ENCODE data around the gene CANT1. TPM values are rescaled to one million over a fixed set of nuclear protein-coding genes. Genes with fewer than 3 reads are reported as not detected.

The CANT1 gene
- total RNA-seq, 1 experiment from 2014 or later: 33.0 TPM

- Histone ChIP-seq H3K23me2 (ENCODE audit: insufficient read length, low read depth, low read length, poor library complexity, severe bottlenecking) (no peaks in the 10 kb centered on the region), H3K9me3 (ENCODE audit: control insufficient read depth, low read depth, low read length) (no peaks in the 10 kb centered on the region), H2AFZ (ENCODE audit: low read length) (no peak overlapping the region), H3K79me2 (ENCODE audit: insufficient read depth, low read length) (0 out of 2 replicates have a peak, but pooled peaks cover 2% of the 10 kb centered on the region), H3K18ac (ENCODE audit: insufficient read length, low read depth, low read length) (no peak overlapping the region), H2BK15ac (ENCODE audit: low read depth, low read length) (no peak overlapping the region), H3K27me3 (ENCODE audit: insufficient read depth, low read length) (peaks cover 20% of the 10 kb centered on the region), H3K9ac (ENCODE audit: extremely low read depth, insufficient read length, low read length) (no peak overlapping the region), H2BK5ac (ENCODE audit: insufficient read length, low read length) (no peak overlapping the region), H3K4ac (ENCODE audit: low read depth, low read length) (no peak overlapping the region), H4K5ac (ENCODE audit: insufficient read length, low read depth, low read length) (no peak overlapping the region), H2BK120ac (ENCODE audit: low read depth, low read length, poor library complexity, severe bottlenecking) (no peak overlapping the region), H2BK20ac (ENCODE audit: low read depth, low read length, poor library complexity, severe bottlenecking) (no peak overlapping the region), H2AK5ac (ENCODE audit: insufficient read length, low read length) (no peak overlapping the region), H3K56ac (ENCODE audit: insufficient read length, low read depth, low read length) (no peak overlapping the region), H4K8ac (replicated peaks; ENCODE audit: insufficient read length, low read depth, low read length) (no peak overlapping the region), H3T11ph (ENCODE audit: low read length) (no peak overlapping the region), H2BK12ac (ENCODE audit: insufficient read length, low read depth, low read length) (no peak overlapping the region), H3K4me2 (ENCODE audit: insufficient read depth, insufficient read length, low read length) (no peak overlapping the region), H3K23ac (ENCODE audit: insufficient read length, low read depth, low read length) (no peak overlapping the region), H4K91ac (ENCODE audit: insufficient read length, low read depth, low read length) (no peak overlapping the region), H3K79me1 (ENCODE audit: insufficient read depth, low read depth, low read length, poor library complexity, severe bottlenecking) (no peaks in the 10 kb centered on the region), H4K20me1 (ENCODE audit: control insufficient read depth, insufficient read depth, insufficient read length) (no peaks in the 10 kb centered on the region), H3K14ac (ENCODE audit: insufficient read depth, low read length) (no peak overlapping the region), H3K27ac (ENCODE audit: insufficient read length, low read depth, low read length) (no peak overlapping the region), H3K4me1 (ENCODE audit: insufficient read depth, low read length) (no peaks in the 10 kb centered on the region)
- Mint-ChIP-seq H3K36me3 (ENCODE audit: insufficient read depth in 1 of 3, low read depth in 3 of 3) (peaks cover 5 to 40% (median 15%) of the 10 kb centered on the region in 3 experiments; a peak in 6 of 7 replicates), H3K27ac (no peak overlapping the region; a peak in 1 of 7 replicates), H3K4me3 (no peak overlapping the region; a peak in 1 of 5 replicates), H3K4me1 (no peaks in the 10 kb centered on the region), H3K9me3 (no peaks in the 10 kb centered on the region; a peak in 1 of 5 replicates), H3K27me3 (ENCODE audit: low read depth) (peaks cover 80% of the 10 kb centered on the region)
- no peak for DNase-seq
- WGBS (ENCODE audit: extremely low coverage, insufficient read length, low lambda C conversion rate): no CpG with 5 or more reads among the region's 19 CpGs
- no peak for TF ChIP-seq CTCF (conservative IDR thresholded peaks at IDR 0.05)
Measured at GRCh38 chr17:79001190-79002020, 8.2 kb downstream of the CANT1 start.
